Retinal pigment epithelial cell (primary cell): ENCODE data around the gene SMPD3.
A peak's percentile ranks its signal among the peaks of the same experiment; 100 is the strongest.

Experiments
- DNase-seq: peaks from one replicate; pipeline ENCODE4 v3.0.0-alpha.2; 2010; ENCODE audit warnings: low read depth
- H3K4me3 ChIP-seq: 2 replicates; pipeline ENCODE4 v1.5.1; 2011; ENCODE audit warnings: mild to moderate bottlenecking, low read length, control low read depth, moderate library complexity
- CTCF ChIP-seq: conservative IDR thresholded peaks from 2 replicates; pipeline ENCODE4 v1.5.1; 2011; ENCODE audit warnings: low read depth, low read length, control low read depth, inconsistent platforms

The SMPD3 gene

DNA sequence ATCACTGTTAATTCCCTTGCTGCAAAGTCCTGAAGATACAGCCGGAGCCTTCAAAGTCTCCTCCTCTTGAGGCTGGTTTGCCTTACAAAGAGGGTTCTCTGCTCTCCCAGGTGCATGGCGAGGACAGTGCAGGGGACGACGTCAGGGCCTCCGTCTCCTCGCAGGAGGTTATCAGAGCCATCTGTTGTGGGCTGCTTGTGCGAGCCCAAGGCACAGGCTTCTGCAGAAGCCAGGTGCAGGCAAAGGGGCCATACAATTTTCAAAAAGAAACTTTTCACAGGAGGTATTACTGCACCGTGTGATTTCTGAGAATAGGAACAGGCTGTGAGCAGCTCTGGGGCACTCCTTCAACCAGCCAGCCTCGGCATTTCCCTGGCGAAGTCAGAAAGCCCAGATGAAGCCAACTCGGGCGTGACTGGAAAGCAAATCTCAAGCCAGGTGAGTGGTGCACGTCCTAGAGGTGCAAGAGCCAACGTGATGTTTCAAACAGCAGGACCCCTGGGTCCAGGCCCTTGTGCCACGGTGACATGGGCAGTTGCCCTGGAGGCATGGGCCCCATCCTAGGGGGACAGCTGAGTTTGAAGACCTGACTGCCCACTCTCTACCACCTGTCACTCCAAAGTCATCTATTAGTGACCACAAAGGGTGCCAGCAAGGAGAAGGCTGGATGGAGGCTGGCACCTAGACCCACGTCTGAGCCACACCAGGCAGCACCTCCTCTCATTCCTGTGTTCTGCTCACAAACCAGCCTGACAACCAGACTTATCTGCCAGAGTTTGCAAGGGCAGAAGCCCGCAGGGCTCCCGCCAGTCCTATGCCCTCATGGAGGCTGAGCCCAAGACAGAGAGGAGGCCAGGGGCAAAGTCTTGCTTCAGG lies 68.6 kb downstream of the SMPD3 start:
- no peak for TF ChIP-seq CTCF
- no peak overlapping the region for H3K4me3 ChIP-seq
- DNase-seq = no peak

DNA sequence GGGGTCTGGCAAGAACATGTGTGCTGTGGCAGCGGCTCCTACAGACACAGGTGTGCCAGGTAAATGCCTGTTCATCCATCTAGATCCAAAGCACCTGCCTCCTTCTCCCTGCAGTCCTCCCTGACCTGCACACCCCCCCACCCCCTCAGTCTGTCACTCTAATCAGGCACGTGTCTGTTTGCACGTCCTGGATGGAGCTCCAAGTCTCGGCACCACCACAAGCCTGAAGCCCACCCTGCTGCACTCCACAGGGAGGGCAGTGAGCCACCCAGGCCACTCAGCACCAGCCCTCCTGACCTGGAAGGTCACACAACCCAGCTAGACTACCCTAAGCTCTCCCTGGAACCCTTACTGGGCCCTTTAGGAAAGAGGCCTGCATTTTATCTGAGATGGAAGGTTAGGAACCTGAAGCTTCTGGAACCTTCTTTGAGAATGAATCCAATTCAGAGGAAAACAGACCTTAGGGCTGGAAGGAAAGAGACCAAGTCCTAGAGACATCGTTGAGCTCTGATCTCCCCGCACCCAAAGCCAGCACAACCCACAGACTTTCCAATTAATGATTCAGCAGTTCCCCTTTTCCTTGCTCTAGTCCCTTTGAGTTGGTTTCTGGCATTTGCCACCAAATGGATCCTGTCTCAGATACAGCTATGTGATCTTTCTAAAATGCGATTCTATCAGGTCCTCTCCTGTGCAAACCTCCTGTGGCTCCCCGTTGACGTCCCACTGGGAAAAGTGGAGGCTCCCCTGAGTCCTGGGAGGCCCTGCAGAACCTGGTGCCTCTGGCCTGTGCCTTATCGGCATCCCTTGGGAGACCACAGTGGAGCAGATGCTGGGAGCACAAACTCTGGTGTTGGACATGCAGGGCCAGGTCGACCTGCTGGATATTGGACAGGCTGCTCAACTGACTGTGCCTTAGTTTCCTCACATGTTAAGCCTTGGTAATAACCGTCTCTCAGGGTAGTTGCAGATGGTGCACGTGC lies 69.6 kb downstream of the SMPD3 start:
- no peak for TF ChIP-seq CTCF
- DNase-seq = no peak
- H3K4me3 ChIP-seq = no peak overlapping the region

DNA sequence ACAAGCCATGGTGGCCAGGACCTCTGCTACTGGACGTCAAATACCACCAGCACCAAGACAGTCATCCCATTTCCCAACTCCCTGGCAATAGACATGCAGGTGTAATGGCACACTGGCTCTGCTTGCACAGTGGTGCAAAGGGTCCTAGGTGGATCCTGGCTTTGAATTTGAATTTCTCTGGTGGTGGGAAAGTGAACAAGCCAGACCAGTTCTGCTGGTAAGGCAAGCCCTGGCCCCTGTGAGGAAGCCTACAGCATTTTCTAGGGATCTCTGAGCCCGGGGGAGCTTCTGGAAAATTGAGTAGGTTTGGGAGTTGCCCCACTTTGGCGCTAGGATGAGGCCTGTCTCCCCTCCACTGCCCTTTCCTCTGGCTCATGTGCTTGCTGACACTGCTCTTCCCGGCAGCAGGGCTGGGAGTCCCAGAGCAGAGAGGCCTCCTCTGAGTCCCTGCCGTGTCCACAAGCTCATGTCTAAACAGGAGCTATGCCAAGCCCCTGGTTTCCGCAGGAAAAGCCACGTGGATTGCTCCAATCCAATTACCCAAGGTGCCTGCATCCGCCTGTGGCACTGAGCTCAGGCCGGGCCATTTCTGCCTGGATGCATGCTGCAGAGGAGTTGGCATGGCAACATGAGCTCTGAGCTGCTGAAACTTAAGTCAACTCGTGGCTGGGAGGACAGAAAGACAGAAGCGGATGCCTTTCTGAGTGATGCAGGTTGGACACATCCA lies 70.5 kb downstream of the SMPD3 start:
- TF ChIP-seq CTCF = no peak
- H3K4me3 ChIP-seq = no peak overlapping the region
- DNase-seq = peak; percentile 78

DNA sequence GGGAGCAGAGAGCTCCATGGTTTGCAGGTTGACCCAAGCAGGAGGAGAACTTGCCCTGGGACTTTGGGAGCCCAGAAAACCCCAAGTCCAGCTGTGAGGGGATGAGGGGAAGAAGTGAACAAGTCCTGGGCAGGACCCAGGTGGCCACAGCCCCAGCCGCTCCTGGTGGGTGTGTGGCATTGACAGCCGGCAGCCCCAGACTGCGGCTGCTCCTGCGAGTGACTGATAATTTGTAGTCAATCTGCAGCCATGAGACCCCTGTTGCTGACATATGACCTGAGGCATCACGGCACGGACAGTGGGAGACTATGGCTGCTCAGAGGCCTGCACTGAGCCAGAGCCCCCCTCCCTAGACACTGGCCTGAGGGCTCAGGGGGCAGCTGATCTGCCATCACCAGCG lies 71.1 kb downstream of the SMPD3 start:
- no peak for DNase-seq
- no peak for TF ChIP-seq CTCF
- no peak overlapping the region for H3K4me3 ChIP-seq

DNA sequence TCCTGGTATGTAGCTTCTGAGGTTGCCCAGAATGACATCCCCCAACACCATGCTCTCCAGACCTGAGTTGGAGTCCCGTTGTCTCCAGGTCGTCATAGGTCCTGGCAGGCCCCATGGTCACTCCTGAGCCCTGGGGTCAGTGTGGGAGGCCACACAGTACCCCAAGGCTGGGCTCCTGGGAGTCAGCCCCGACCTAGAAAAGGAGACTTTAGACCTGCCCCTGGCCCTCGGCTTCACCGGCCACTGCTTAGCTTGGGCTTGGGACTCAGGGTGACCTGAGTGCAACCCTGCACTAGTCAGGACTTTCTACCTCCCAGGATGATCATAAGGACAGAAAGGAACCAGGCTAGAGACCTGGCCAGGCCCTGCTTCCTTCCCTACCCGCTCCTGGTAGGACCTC lies 71.7 kb downstream of the SMPD3 start:
- no peak overlapping the region for H3K4me3 ChIP-seq
- TF ChIP-seq CTCF = no peak
- DNase-seq = no peak

- DNase-seq = no peak
- H3K4me3 ChIP-seq = no peak overlapping the region
- TF ChIP-seq CTCF = no peak
These were observed 72.3 kb downstream of the SMPD3 start for GRCh38 chr16:68375801-68376536.
